ENCODE data around the gene PLXNA2. TPM values are rescaled to one million over a fixed set of nuclear protein-coding genes. Genes with fewer than 3 reads are reported as not detected.

PLXNA2 gene
- polyA plus RNA-seq, 1 of the 3 experiments (the other 2 are of a cell fraction) = 8.5 TPM

DNA sequence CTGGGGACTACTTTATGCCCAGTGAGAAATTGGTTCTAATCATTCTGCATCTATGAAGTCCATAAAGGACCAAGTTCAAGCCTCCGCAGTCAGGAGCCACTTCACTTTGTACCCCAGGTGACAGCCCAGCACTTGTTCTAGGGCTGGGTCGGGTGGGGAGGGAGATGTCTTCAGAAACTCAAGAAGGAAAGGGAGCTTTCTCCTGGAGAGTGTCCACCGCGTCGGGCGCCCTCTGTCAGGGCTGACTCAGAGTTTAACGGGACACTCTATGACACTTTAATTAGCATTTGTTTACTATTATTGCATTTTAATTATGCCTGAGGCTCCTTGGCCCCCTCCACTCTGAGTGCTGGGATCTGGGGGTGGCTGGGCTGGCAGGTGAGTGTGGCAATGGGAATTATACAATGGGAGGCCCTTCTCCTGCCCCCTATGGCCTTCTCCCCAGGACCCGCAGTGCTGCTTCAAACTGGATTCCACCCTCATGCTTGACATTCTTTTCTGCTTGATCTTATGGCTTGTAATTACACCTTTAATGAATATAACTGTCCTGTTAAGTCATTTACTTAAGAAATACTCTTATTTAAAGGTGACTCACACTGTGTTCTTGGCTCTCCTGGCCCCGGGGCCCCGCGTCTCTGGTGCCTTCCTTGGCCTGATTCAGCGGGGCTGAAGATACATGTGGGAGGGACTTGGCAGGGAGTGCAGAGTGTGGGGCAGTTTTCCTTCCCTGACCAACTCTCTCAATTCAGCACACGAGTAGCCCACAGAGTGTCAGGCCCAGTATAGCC is 136.6 kb downstream of the PLXNA2 start:
- no peaks in the 10 kb centered on the region for H4K20me1 ChIP-seq (ENCODE audit: insufficient read depth)
- TF ChIP-seq GATA2 (CRISPR knock-in tag; IDR thresholded peaks at IDR 0.05) (no peak), FOSL2 (IDR thresholded peaks at IDR 0.05; ENCODE audit: borderline replicate concordance, low read depth) (peak; percentile 83), TCF12 (IDR thresholded peaks at IDR 0.05) (peak; percentile 55; the same call in 1 of the 2 replicates), NFIC (IDR thresholded peaks at IDR 0.05; ENCODE audit: borderline replicate concordance) (peak; percentile 94), MEF2A (IDR thresholded peaks at IDR 0.05; ENCODE audit: borderline replicate concordance, low read depth) (peak; percentile 27; the same call in 1 of the 2 replicates), RXRA (IDR thresholded peaks at IDR 0.05; ENCODE audit: borderline replicate concordance, low read depth) (peak; percentile 35; the same call in 1 of the 2 replicates), RCOR1 (IDR thresholded peaks at IDR 0.05; ENCODE audit: low read length) (no peak), TEAD4 (IDR thresholded peaks at IDR 0.05; ENCODE audit: borderline replicate concordance, insufficient read depth) (peak; percentile 59; the same call in 1 of the 2 replicates), JUND (IDR thresholded peaks at IDR 0.05) (peak; percentile 50), GABPA (IDR thresholded peaks at IDR 0.05; ENCODE audit: low read depth) (no peak; the same call in 1 of the 2 replicates), EP300 (IDR thresholded peaks at IDR 0.05; ENCODE audit: borderline replicate concordance in 1 of 2, low read depth in 1 of 2, low read length in 1 of 2) (peak in 1 of 2 experiments; percentile 54; a peak in 1 of 4 replicates), FOXJ3 (CRISPR knock-in tag; IDR thresholded peaks at IDR 0.05) (no peak)
- TF ChIP-seq, protein P1, sequence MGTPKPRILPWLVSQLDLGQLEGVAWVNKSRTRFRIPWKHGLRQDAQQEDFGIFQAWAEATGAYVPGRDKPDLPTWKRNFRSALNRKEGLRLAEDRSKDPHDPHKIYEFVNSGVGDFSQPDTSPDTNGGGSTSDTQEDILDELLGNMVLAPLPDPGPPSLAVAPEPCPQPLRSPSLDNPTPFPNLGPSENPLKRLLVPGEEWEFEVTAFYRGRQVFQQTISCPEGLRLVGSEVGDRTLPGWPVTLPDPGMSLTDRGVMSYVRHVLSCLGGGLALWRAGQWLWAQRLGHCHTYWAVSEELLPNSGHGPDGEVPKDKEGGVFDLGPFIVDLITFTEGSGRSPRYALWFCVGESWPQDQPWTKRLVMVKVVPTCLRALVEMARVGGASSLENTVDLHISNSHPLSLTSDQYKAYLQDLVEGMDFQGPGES (IDR thresholded peaks at IDR 0.05; ENCODE audit: low read depth, low read length) = no peak
- TF ChIP-seq, protein P2, sequence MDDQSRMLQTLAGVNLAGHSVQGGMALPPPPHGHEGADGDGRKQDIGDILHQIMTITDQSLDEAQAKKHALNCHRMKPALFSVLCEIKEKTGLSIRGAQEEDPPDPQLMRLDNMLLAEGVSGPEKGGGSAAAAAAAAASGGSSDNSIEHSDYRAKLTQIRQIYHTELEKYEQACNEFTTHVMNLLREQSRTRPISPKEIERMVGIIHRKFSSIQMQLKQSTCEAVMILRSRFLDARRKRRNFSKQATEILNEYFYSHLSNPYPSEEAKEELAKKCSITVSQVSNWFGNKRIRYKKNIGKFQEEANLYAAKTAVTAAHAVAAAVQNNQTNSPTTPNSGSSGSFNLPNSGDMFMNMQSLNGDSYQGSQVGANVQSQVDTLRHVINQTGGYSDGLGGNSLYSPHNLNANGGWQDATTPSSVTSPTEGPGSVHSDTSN (IDR thresholded peaks at IDR 0.05) = peak; percentile 28
- TF ChIP-seq, protein P3, sequence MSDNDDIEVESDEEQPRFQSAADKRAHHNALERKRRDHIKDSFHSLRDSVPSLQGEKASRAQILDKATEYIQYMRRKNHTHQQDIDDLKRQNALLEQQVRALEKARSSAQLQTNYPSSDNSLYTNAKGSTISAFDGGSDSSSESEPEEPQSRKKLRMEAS (IDR thresholded peaks at IDR 0.05; ENCODE audit: low read depth) = peak; percentile 66; the same call in 1 of the 2 replicates
- H3K9me2 ChIP-seq = no peaks in the 10 kb centered on the region
- H3K36me3 ChIP-seq (replicated peaks in 1 of 2; ENCODE audit: control insufficient read depth in 1 of 2, insufficient read depth in 2 of 2, low read length in 1 of 2) = peaks cover 5 to 7% of the 10 kb centered on the region in 2 experiments
- peaks cover 22% of the 10 kb centered on the region; the same call in 1 of the 2 replicates for H3K79me2 ChIP-seq (ENCODE audit: insufficient read depth)
- no peaks in the 10 kb centered on the region for H3K27me3 ChIP-seq (ENCODE audit: insufficient read depth)
- H3K4me2 ChIP-seq = peak overlapping the region; percentile 52
- POLR2A ChIA-PET = no interaction called here
- peak overlapping the region; percentile 25 to 64; a peak in 3 of 4 replicates for H3K27ac ChIP-seq (ENCODE audit: low read depth in 2 of 2, low read length in 1 of 2)
- 51% methylated on average over 12 of the region's 13 CpGs for WGBS (ENCODE audit: low lambda C conversion rate)
- no peak overlapping the region for H3K9ac ChIP-seq
- H3K4me1 ChIP-seq (ENCODE audit: control insufficient read depth in 1 of 2, insufficient read depth in 2 of 2, low read depth in 1 of 2, low read length in 1 of 2) = peaks cover 9 to 31% of the 10 kb centered on the region in 2 experiments
- no peak for DNase-seq
- H3F3A ChIP-seq (replicated peaks; ENCODE audit: insufficient read depth) = peaks cover 13% of the 10 kb centered on the region
- H3K4me3 ChIP-seq (ENCODE audit: low read depth in 2 of 2, low read length in 1 of 2) = no peak overlapping the region
- H3K9me3 ChIP-seq = no peaks in the 10 kb centered on the region
- H2AFZ ChIP-seq (ENCODE audit: low read depth) = no peak overlapping the region
- CTCF ChIA-PET = interaction anchor here (0.9 to 1.8 kb wide), 3 partner anchors 10 to 137 kb away, joined by 4 to 5 read pairs (median 5); partner anchors contain the start of gene PLXNA2

All from SK-N-SH (cell line).